ENCODE results near the gene CCDC187.
"Not testable (repeated sequence)": the region's sequence is repeated elsewhere in the genome, so short reads cannot be mapped to it uniquely, and the experiment has no call there.

CCDC187 gene

DNA sequence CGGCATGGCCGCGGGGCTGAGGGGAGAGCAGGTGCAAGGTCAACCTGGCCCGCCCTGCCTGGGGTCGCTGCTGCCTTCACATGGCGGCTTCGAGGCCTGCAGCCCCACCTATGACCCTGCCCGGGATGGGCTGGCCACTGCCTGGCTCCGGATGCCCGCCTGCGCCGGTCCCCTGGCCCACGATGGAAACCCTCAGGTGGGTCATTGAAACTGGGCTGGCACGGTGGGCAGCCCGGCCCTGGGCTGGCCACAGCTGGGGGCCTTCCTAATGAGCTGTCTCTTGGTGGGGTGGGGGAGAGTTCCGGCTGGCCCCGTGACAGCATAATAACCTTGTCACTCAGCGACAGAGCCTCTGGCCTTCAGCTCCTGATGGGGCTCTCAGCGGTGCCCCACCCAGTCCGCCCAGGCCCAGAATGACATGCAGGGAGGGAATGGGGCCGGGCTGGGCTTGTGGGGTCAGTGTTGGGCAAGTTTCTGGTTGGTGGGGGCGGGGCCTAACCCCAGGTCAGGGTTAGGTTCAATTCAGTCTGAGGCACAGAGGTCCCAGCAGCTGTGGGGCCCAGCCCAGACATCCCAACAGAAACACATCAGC lies at the start of gene CCDC187:
Gene CCDC187 (minus strand): TSS at position 270 of the 592 bp plus-strand sequence. CDS start 264 bp downstream, at position 6.
- TF ChIP-seq YY1 (IDR thresholded peaks at IDR 0.05; ENCODE audit: insufficient read depth, insufficient read length) (no peak), ZNF274 (IDR thresholded peaks at IDR 0.05; ENCODE audit: low read depth, low read length) (no peak), SUZ12 (IDR thresholded peaks at IDR 0.05; ENCODE audit: extremely low read depth, insufficient read depth, insufficient read length) (no peak)
- Histone ChIP-seq H3K27me3 (ENCODE audit: insufficient read depth, insufficient read length) (no peaks in the 10 kb centered on the region), H3K9ac (ENCODE audit: insufficient read length, low read depth) (peak within 1 kb of the TSS; percentile 3), H3K4me3 (ENCODE audit: insufficient read length, low read depth) (no peak within 1 kb of the TSS), H3K4me1 (ENCODE audit: insufficient read depth, insufficient read length) (peaks cover 31% of the 10 kb centered on the region), H3K36me3 (ENCODE audit: insufficient read depth, insufficient read length, low read length) (no peaks in the 10 kb centered on the region), H3K9me3 (ENCODE audit: insufficient read depth, low read length) (no peaks in the 10 kb centered on the region)
- no peak for DNase-seq (ENCODE audit: low read depth, low spot score)

DNA sequence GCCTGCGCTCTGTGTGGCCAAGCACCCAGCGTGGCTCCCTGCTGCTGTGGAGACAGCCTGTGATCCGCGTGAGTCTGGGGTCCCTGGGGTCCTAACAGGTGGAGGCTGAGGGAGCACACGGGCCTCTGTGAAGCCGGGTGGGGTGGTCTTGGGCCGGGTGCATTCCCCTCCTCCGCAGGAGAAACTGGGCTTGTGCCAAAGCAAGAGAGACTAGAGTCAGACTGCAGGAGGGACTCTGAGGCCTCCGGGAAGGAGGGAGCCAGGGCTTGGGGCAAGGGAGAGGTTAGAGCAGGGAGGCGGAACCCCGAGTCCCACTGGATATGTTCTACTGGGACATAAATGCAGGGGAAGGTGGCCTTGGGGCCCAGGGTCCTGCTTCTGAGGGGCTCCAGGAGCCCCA lies 49.2 kb upstream of the CCDC187 start:
- peaks cover 39% of the 10 kb centered on the region for H3K36me3 ChIP-seq (ENCODE audit: insufficient read depth, insufficient read length, low read length)
- no peak for TF ChIP-seq YY1 (IDR thresholded peaks at IDR 0.05; ENCODE audit: insufficient read depth, insufficient read length)
- TF ChIP-seq ZNF274 (IDR thresholded peaks at IDR 0.05; ENCODE audit: low read depth, low read length): no peak
- TF ChIP-seq SUZ12 (IDR thresholded peaks at IDR 0.05; ENCODE audit: extremely low read depth, insufficient read depth, insufficient read length): no peak
- H3K9ac ChIP-seq (ENCODE audit: insufficient read length, low read depth): no peak overlapping the region
- H3K9me3 ChIP-seq (ENCODE audit: insufficient read depth, low read length): no peaks in the 10 kb centered on the region; the same call in 1 of the 2 replicates
- no peak for DNase-seq (ENCODE audit: low read depth, low spot score)
- H3K4me3 ChIP-seq (ENCODE audit: insufficient read length, low read depth): no peak overlapping the region
- H3K4me1 ChIP-seq (ENCODE audit: insufficient read depth, insufficient read length): peaks cover 14% of the 10 kb centered on the region
- no peaks in the 10 kb centered on the region for H3K27me3 ChIP-seq (ENCODE audit: insufficient read depth, insufficient read length)

DNA sequence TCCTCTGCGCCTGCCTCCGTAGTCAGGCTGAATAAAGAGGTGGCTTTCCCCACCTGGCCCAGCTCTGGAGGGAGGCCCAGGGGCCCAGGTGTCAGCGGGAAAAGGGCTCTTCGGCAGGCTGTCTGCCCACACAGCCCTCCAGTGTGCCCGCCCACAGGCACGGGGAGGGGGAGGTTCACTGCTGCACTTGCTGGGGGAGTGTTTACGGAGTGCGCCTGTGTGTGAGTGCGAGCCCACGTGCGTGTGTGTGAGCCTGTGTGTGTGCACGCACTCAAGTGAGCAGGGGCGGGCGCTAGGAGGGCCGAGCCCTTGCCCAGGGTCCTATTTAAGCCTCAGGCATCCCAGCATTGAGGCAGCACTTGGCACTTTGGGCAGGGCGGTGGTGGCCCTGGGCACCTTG lies 48.8 kb upstream of the CCDC187 start:
- peaks cover 18% of the 10 kb centered on the region for H3K4me1 ChIP-seq (ENCODE audit: insufficient read depth, insufficient read length)
- no peak overlapping the region for H3K4me3 ChIP-seq (ENCODE audit: insufficient read length, low read depth)
- no peak for TF ChIP-seq SUZ12 (IDR thresholded peaks at IDR 0.05; ENCODE audit: extremely low read depth, insufficient read depth, insufficient read length)
- no peak for TF ChIP-seq ZNF274 (IDR thresholded peaks at IDR 0.05; ENCODE audit: low read depth, low read length)
- no peak for TF ChIP-seq YY1 (IDR thresholded peaks at IDR 0.05; ENCODE audit: insufficient read depth, insufficient read length)
- H3K9ac ChIP-seq (ENCODE audit: insufficient read length, low read depth): peak overlapping the region; percentile 42
- DNase-seq (ENCODE audit: low read depth, low spot score): no peak
- no peaks in the 10 kb centered on the region for H3K27me3 ChIP-seq (ENCODE audit: insufficient read depth, insufficient read length)
- no peaks in the 10 kb centered on the region; the same call in 1 of the 2 replicates for H3K9me3 ChIP-seq (ENCODE audit: insufficient read depth, low read length)
- peaks cover 34% of the 10 kb centered on the region for H3K36me3 ChIP-seq (ENCODE audit: insufficient read depth, insufficient read length, low read length)

DNA sequence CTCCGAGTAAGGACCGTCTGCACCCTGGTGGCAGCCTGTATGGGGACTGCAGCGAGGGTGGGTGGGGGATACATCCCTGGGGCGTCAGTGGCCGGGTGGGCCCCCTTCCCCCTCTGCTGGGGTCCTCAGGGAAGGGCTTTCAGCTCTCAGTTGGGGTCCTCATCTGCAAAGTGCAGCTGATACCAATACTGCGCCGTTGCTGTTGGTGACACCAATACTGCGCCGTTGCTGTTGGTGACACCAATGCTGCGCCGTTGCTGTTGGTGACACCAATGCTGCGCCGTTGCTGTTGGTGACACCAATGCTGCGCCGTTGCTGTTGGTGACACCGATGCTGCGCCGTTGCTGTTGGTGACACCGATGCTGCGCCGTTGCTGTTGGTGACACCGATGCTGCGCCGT lies 48.0 kb upstream of the CCDC187 start:
- peaks cover 26% of the 10 kb centered on the region for H3K36me3 ChIP-seq (ENCODE audit: insufficient read depth, insufficient read length, low read length)
- peaks cover 19% of the 10 kb centered on the region for H3K4me1 ChIP-seq (ENCODE audit: insufficient read depth, insufficient read length)
- H3K4me3 ChIP-seq (ENCODE audit: insufficient read length, low read depth); H3K9me3 ChIP-seq (ENCODE audit: insufficient read depth, low read length); H3K27me3 ChIP-seq (ENCODE audit: insufficient read depth, insufficient read length); H3K9ac ChIP-seq (ENCODE audit: insufficient read length, low read depth); DNase-seq (ENCODE audit: low read depth, low spot score): not testable (repeated sequence)

DNA sequence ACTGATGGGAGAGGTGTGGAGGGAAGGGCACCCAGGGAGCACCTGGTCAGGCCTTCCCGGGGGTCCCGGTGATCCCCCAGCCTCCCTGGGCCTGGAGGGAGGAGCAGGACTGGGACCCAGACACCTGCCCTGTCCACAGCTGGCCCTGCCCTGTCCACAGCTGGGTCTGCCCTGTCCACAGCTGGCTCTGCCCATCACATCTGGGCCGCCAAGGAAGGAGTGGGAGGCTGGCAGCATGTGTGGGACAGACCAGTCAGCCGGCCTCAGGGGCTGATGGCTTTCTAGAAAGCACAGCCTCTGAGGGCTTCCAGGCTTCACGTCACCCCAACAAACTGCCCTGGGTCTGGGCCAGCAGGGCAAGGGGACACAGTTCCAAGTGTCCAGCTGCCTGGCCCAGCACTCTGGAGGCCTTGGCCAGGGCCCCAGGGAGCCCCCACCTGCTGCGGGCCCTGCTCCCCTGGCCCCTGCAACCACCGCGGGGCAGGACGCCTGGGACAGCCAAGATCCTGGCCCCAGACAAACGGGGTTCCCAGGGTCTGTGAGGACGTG lies 47.4 kb upstream of the CCDC187 start:
- peaks cover 24% of the 10 kb centered on the region for H3K4me1 ChIP-seq (ENCODE audit: insufficient read depth, insufficient read length)
- TF ChIP-seq ZNF274 (IDR thresholded peaks at IDR 0.05; ENCODE audit: low read depth, low read length) (no peak), YY1 (IDR thresholded peaks at IDR 0.05; ENCODE audit: insufficient read depth, insufficient read length) (no peak), SUZ12 (IDR thresholded peaks at IDR 0.05; ENCODE audit: extremely low read depth, insufficient read depth, insufficient read length) (no peak)
- no peak for DNase-seq (ENCODE audit: low read depth, low spot score)
- peaks cover 21% of the 10 kb centered on the region for H3K36me3 ChIP-seq (ENCODE audit: insufficient read depth, insufficient read length, low read length)
- no peaks in the 10 kb centered on the region; the same call in 1 of the 2 replicates for H3K9me3 ChIP-seq (ENCODE audit: insufficient read depth, low read length)
- H3K27me3 ChIP-seq (ENCODE audit: insufficient read depth, insufficient read length): no peaks in the 10 kb centered on the region
- H3K4me3 ChIP-seq (ENCODE audit: insufficient read length, low read depth): no peak overlapping the region
- no peak overlapping the region for H3K9ac ChIP-seq (ENCODE audit: insufficient read length, low read depth)

DNA sequence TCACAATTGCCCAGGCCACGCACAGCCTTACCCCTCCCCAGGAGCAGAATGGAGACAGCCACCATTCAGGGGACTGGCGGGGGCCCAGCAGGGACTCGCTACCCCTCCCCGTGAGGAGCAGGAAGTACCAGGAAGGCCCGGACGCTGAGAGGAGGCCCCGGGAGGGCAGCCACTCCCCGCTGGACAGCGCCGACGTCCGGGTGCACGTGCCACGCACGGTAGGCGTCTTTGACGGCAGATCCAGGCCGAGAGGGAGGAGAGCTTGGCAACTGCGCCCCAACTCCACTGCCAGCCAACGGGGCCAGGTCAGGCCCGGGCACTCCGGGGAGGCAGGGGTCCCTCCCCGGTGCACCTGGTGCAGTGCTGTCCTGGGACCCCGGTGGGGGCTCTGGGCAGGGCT lies 45.7 kb upstream of the CCDC187 start:
- no peaks in the 10 kb centered on the region; the same call in 1 of the 2 replicates for H3K9me3 ChIP-seq (ENCODE audit: insufficient read depth, low read length)
- peaks cover 17% of the 10 kb centered on the region for H3K36me3 ChIP-seq (ENCODE audit: insufficient read depth, insufficient read length, low read length)
- peaks cover 30% of the 10 kb centered on the region for H3K4me1 ChIP-seq (ENCODE audit: insufficient read depth, insufficient read length)
- H3K27me3 ChIP-seq (ENCODE audit: insufficient read depth, insufficient read length): no peaks in the 10 kb centered on the region
- no peak for TF ChIP-seq ZNF274 (IDR thresholded peaks at IDR 0.05; ENCODE audit: low read depth, low read length)
- no peak for TF ChIP-seq SUZ12 (IDR thresholded peaks at IDR 0.05; ENCODE audit: extremely low read depth, insufficient read depth, insufficient read length)
- TF ChIP-seq YY1 (IDR thresholded peaks at IDR 0.05; ENCODE audit: insufficient read depth, insufficient read length): no peak
- H3K9ac ChIP-seq (ENCODE audit: insufficient read length, low read depth): no peak overlapping the region
- H3K4me3 ChIP-seq (ENCODE audit: insufficient read length, low read depth): no peak overlapping the region
- DNase-seq (ENCODE audit: low read depth, low spot score): no peak

DNA sequence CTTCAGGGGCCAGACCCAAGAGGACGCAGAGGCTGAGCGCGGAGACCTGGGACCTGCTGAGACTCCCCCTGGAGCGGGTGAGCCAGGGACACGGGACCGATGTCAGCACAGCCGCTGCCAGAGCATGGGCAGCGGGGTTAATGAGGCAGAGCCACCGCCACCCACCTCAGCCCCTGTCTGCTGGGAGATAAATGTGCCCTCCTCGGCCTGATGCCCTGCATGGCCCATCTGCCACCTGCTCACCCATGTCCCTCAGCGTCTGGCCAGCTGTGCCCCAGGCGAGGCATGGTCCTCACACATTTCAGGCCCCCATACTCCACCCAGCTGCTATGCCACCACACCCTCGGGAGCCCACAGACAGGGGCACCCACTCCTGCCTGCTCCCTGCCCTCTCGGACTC lies 44.8 kb upstream of the CCDC187 start:
- no peaks in the 10 kb centered on the region; the same call in 1 of the 2 replicates for H3K9me3 ChIP-seq (ENCODE audit: insufficient read depth, low read length)
- H3K36me3 ChIP-seq (ENCODE audit: insufficient read depth, insufficient read length, low read length): peaks cover 20% of the 10 kb centered on the region
- peaks cover 28% of the 10 kb centered on the region for H3K4me1 ChIP-seq (ENCODE audit: insufficient read depth, insufficient read length)
- no peak overlapping the region for H3K4me3 ChIP-seq (ENCODE audit: insufficient read length, low read depth)
- DNase-seq (ENCODE audit: low read depth, low spot score): no peak
- TF ChIP-seq YY1 (IDR thresholded peaks at IDR 0.05; ENCODE audit: insufficient read depth, insufficient read length) (no peak), SUZ12 (IDR thresholded peaks at IDR 0.05; ENCODE audit: extremely low read depth, insufficient read depth, insufficient read length) (no peak), ZNF274 (IDR thresholded peaks at IDR 0.05; ENCODE audit: low read depth, low read length) (no peak)
- no peaks in the 10 kb centered on the region for H3K27me3 ChIP-seq (ENCODE audit: insufficient read depth, insufficient read length)
- H3K9ac ChIP-seq (ENCODE audit: insufficient read length, low read depth): no peak overlapping the region

Measured in NT2/D1 (cell line).